Upper lobe of right lung (tissue), 1 donor: ENCODE data around the gene BLCAP. TPM values are rescaled to one million over a fixed set of nuclear protein-coding genes. Genes with fewer than 3 reads are reported as not detected.
A peak's percentile ranks its signal among the peaks of the same experiment; 100 is the strongest.

Source experiments
- ATAC-seq: fragments of 200-7000 bp; cut with Tn5 transposase; one replicate; pipeline ENCODE4 v1.9.1; 2020; ENCODE audit warnings: mild to moderate bottlenecking, moderate library complexity
- DNase-seq: peaks from one replicate; pipeline ENCODE4 v3.0.0-alpha.2; 2020
- H3K27ac ChIP-seq: fragments of 200-600 bp; one replicate; pipeline ENCODE4 v1.8.0; 2022
- H3K27me3 ChIP-seq: fragments of 200-600 bp; one replicate; pipeline ENCODE4 v1.8.0; 2022; ENCODE audit warnings: mild to moderate bottlenecking
- H3K36me3 ChIP-seq: fragments of 200-600 bp; one replicate; pipeline ENCODE4 v1.8.0; 2022
- H3K4me1 ChIP-seq: fragments of 200-600 bp; one replicate; pipeline ENCODE4 v1.8.0; 2022
- H3K4me3 ChIP-seq: fragments of 200-600 bp; one replicate; pipeline ENCODE4 v1.8.0; 2022; ENCODE audit warnings: mild to moderate bottlenecking
- H3K9me3 ChIP-seq: fragments of 200-600 bp; one replicate; pipeline ENCODE4 v1.8.0; 2022
- intact Hi-C: fragments of 100-400 bp; cut with DNase I; formaldehyde crosslinking; loops from one replicate; pipeline ENCODE4 v1.11.0; 2022
- total RNA-seq: library from RNA; stranded (reverse); fragmentation: NEBNext Ultra II Directional; extraction: Animal tissue kit (Norgen Biotek cat#: 25700); gene quantifications from one replicate; pipeline ENCODE4 v1.2.1, GENCODE V29; 2021
- TF ChIP-seq, protein P1 (sequence below): fragments of 200-600 bp; IDR thresholded peaks from one replicate; pipeline ENCODE4 v1.8.0; 2022; ENCODE audit warnings: antibody characterized with exemption
- donor health status: DM: no; HTN: yes; CAD: no; lungs with severe emphysema.

The BLCAP gene
- total RNA-seq, 1 donor from 2014 or later = 74.8 TPM

DNA sequence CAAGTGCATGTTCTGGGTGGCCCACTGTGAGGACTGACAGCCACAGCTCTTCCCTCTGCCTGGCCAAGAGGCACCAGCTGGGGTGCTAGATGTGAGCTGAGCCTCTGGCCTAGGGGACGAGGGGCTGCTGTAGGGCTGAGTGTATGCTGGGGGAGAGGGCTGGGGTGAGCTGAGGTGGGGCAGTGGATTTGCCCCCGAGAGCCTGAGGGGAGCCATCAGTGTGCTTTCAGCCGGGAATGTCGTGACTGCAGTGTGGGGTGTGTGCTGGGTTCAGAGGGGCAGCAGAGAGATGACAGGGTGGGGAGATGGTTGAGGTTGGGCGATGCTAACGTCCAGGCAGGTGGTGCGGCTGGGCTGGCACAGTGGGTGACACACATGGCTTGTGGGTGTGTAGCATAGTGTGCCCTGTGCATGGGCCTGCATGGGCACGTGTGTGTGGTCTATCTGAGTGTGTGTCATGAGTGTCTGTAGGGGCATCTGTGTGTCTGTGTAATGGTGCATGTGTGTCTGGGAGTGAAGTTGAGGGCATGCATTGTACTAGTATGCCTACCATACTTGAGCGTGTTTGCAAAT, 46.0 kb upstream of the BLCAP start:
- Histone ChIP-seq H3K9me3 (no peaks in the 10 kb centered on the region), H3K36me3 (no peaks in the 10 kb centered on the region), H3K4me3 (no peak overlapping the region), H3K27ac (no peak overlapping the region), H3K27me3 (peaks cover 15% of the 10 kb centered on the region), H3K4me1 (no peaks in the 10 kb centered on the region)
- DNase-seq (no peak), ATAC-seq (peak; percentile 27)
- intact Hi-C loops = no loop called here
- TF ChIP-seq, protein P1, sequence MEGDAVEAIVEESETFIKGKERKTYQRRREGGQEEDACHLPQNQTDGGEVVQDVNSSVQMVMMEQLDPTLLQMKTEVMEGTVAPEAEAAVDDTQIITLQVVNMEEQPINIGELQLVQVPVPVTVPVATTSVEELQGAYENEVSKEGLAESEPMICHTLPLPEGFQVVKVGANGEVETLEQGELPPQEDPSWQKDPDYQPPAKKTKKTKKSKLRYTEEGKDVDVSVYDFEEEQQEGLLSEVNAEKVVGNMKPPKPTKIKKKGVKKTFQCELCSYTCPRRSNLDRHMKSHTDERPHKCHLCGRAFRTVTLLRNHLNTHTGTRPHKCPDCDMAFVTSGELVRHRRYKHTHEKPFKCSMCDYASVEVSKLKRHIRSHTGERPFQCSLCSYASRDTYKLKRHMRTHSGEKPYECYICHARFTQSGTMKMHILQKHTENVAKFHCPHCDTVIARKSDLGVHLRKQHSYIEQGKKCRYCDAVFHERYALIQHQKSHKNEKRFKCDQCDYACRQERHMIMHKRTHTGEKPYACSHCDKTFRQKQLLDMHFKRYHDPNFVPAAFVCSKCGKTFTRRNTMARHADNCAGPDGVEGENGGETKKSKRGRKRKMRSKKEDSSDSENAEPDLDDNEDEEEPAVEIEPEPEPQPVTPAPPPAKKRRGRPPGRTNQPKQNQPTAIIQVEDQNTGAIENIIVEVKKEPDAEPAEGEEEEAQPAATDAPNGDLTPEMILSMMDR = no peak

DNA sequence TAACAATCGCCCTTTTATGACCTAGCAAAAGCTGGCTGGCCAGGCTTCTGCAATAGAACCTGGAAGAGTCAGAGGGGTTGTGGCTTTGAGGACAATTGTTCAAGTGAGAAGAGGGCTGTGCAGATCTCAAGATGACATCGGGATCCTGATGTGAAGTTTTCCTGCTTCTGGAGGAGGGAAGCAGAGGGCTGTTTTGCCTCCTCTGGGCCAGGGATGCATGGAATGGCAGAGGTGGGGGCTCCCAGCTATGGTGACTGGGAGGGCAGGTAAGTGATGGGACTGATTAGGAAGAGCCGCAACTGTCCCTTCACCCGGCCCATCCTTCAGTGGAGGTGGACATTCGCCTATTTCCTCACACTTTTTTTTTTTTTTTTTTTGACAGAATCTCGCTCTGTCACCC, 43.4 kb upstream of the BLCAP start:
- TF ChIP-seq, protein P1 = no peak
- DNase-seq = no peak
- Histone ChIP-seq H3K9me3 (no peaks in the 10 kb centered on the region), H3K4me3 (no peak overlapping the region), H3K36me3 (no peaks in the 10 kb centered on the region), H3K4me1 (no peaks in the 10 kb centered on the region), H3K27ac (no peak overlapping the region), H3K27me3 (peaks cover 27% of the 10 kb centered on the region)
- no peak for ATAC-seq
- intact Hi-C loops = no loop called here

DNA sequence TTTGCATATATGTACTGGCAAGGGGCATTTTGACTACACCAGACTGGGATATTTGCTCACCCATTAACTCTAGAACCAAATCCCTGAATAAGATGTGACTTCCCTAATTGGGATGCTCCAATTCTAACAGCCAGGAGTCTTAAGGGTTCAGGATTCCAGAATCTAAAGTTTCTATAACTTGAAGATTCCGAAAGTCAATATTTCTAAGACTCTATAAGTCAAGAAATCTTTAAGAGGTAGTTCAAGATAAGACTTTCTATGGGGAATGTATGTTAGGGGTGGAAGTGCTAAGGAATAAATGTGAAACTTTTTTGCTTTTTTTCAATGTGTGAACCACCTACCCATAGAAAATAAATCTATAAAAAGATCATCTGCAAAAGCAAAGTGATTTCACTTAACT, 42.7 kb upstream of the BLCAP start:
- Histone ChIP-seq H3K27me3 (peaks cover 29% of the 10 kb centered on the region), H3K27ac (no peak overlapping the region), H3K9me3 (no peaks in the 10 kb centered on the region), H3K4me1 (no peaks in the 10 kb centered on the region), H3K4me3 (no peak overlapping the region), H3K36me3 (no peaks in the 10 kb centered on the region)
- TF ChIP-seq, protein P1 = no peak
- intact Hi-C loops = no loop called here
- ATAC-seq (no peak), DNase-seq (no peak)

DNA sequence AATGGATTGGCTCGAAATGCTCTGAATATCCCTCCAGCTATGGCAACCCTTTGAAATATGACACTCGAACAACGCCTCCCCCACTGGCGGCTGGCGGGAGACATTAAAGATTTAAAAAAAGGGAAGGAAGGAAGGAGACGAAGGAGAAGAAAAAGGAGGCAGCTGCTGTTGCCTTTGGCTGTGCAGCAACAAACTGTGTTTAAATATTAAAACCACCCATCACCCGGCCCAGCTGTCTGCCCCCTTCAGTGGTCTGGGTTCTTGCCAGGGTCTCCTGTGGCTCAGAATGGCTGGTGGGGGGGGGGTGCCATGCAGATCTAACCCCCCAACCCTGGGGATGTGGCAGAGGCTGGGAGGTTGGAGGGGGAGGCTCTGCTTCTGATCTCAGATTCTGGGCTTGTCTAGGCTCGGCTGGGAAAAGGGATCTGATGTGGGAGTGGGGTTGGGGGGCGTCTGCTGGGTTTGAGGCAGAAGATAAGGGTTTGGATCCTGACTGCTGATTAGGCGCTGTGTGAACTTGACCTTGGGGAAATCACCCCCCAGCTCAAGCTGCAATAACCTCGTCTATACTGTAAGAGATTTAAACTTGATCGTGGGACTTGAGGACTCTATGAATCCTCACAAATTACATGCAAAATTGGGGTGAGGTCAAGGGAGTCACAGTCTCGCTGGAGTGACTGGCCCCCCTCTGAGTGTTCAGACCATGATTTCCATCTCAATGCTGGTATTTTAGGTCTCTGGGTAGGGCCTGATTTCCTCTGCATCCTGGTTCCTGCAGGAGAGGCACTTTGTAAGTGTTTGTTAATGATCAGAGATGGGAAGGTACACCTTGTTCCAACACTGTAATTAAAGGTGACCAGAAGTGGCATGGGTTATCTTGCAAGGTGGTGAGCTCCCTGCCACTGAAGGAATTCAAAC, 40.3 kb upstream of the BLCAP start:
- no peak overlapping the region for H3K27ac ChIP-seq
- intact Hi-C loops = no loop called here
- TF ChIP-seq, protein P1 = no peak
- DNase-seq (no peak), ATAC-seq (no peak)
- peaks cover 52% of the 10 kb centered on the region for H3K27me3 ChIP-seq
- no peaks in the 10 kb centered on the region for H3K36me3 ChIP-seq
- no peaks in the 10 kb centered on the region for H3K9me3 ChIP-seq
- H3K4me1 ChIP-seq = no peaks in the 10 kb centered on the region
- no peak overlapping the region for H3K4me3 ChIP-seq

DNA sequence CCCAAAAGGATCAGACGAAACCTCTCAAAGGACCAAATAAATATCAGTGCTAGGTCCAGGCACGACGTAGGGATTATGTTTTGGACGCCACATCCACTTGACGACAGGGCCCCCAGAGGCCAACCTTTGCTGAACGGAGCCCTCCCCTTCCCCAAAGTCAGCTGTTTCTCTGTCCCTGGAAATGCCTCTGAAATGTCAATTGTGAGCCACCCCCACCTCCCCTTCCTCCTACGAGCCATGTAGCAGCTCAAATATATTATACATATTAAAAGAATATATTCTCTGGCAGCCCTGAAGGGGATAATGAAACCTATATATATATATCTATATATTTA, 39.6 kb upstream of the BLCAP start:
- TF ChIP-seq, protein P1 = no peak
- no peak for DNase-seq
- Histone ChIP-seq H3K4me3 (no peak overlapping the region), H3K27me3 (peaks cover 51% of the 10 kb centered on the region), H3K9me3 (no peaks in the 10 kb centered on the region), H3K36me3 (no peaks in the 10 kb centered on the region), H3K4me1 (no peaks in the 10 kb centered on the region), H3K27ac (no peak overlapping the region)
- ATAC-seq = no peak
- intact Hi-C loops = no loop called here
